Fibroblast of skin of left biceps (primary cell): Measurements from ENCODE around the gene NRL.

ENCODE experiments used
- DNase-seq, 2 experiments: peaks; one replicate each; pipeline ENCODE4 v3.0.0-alpha.2; 2013; ENCODE audit warnings: low read depth in 2 of 2

The NRL gene

DNA sequence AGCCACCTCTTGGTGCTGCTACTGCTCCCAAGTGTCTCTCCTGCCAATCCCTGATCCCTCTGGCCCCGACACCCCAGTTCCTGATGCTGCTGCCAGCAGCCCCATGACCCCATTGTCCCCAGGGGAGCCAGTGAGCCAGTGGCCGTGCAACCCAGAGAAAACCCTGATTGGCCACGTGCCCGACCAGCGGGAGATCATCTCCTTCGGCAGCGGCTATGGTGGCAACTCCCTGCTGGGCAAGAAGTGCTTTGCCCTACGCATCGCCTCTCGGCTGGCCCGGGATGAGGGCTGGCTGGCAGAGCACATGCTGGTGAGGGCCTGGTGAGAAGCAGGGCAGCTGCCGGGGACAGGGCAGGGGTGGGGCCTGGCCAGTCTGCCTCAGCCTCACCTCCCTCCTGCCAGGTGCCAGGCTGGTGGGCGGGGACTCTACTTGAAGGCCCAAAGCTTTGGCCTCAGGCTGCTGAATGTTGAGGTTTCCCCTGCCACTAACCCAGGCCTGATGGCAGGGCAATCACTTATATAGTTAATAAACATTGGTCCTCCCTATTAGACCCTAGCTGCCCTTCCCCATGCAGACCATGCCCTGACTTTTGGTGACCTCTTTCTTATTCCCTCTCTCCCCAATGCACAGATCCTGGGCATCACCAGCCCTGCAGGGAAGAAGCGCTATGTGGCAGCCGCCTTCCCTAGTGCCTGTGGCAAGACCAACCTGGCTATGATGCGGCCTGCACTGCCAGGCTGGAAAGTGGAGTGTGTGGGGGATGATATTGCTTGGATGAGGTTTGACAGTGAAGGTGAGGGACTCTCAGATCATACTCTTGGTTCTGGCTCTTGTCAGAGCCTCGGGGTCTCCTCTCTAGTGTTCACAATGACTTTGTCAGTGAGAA is 15.6 kb downstream of the NRL start:
- no peak for DNase-seq

DNA sequence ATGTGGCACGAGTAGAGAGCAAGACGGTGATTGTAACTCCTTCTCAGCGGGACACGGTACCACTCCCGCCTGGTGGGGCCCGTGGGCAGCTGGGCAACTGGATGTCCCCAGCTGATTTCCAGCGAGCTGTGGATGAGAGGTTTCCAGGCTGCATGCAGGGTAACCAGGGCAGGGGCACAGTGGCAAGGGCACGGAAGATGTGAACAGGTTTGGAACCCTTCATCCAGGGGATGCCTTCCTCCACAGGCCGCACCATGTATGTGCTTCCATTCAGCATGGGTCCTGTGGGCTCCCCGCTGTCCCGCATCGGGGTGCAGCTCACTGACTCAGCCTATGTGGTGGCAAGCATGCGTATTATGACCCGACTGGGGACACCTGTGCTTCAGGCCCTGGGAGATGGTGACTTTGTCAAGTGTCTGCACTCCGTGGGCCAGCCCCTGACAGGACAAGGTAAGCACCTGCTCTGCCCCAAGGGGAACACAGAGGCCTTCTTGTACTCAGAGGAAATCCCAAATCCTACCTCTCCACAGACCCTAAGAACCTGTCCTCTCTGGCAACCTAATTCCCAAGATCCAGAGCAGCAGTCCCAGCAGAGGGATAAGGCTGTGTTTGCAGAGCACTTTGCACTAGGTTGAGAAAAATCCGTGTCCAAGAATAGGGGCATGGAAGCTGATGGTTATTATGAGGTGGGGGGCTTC is 16.4 kb downstream of the NRL start:
- no peak for DNase-seq

DNA sequence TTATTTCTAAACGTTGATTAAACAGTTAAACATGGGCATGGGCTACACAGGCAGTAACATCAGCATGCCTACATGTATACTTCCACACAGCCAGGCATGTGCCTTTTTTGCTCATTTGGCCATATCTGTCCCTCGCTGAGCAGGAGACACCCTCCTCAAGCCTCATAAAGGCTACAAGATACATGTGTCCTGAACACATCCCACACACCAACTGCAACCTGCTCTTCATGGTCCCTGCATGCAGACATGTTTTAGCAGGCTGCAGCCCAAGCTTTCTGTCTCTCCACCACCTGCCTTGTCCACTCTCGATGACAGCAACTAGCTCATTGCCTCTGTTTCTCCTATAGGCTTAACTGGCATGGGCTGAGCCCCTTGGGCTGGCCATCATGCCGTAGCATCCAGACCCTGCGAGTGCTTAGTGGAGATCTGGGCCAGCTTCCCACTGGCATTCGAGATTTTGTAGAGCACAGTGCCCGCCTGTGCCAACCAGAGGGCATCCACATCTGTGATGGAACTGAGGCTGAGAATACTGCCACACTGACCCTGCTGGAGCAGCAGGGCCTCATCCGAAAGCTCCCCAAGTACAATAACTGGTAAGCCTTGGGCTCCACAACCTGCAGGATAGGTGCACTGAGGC is 18.1 kb downstream of the NRL start:
- no peak for DNase-seq

DNA sequence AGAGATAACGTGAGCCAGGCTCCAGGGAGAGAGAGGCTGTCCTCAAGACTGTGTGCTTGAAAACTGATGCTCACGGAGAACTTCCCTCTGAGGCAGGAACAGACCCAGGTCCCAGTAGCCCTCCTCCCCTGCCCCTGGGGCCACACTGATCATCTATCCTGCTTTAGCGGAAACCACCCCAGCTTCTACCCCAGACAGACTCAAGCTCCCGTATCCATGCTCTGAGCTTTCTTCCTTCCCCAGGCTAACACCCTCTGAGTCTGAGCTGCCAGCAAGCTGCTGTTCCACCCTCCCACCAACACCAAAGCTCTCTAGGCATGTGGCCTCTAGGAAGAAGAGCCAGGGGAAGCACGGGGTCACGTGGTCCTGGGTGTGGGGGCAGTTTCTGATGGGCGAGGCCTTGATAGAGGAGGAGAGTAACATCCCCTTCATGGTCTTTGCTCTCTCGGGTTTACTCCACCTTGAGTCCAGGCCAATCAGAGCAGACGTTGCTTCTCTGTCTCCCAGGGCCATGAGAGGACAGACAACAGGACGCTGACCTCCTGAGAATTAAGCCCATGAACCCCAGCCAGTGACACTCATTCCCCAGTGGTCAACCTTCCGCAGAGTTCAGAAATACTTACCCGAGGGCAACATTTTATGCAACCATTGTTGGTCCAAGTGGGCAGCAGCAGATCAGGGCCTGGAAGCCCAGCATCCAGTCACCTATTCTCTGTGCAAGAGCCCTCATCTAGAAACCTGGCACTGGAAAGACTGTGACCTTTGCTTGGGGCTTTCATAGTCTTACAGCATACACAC is 19.3 kb downstream of the NRL start:
- no peak for DNase-seq

DNA sequence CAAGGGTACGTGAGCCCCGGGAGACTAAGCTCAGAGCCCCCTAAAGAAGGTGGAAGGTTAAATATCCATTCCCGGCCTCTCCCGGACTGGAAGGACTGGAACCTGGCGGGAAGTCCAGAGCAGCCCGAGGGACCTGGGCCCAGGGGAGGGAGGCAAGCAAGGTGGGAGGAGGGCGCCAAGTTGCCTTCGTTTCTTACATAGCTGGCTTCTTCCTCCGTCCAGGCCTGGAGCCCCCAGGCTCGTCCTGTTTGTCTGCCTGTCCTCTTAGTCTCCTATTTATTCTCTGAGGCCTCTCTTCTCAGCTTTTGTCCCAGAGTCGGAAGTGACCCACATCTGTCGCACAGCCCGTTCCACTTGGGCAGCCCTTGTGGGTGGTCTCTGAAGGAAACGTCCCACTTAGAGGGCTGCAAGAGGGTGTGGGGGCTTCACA is 19.9 kb downstream of the NRL start:
- DNase-seq: no peak

DNA sequence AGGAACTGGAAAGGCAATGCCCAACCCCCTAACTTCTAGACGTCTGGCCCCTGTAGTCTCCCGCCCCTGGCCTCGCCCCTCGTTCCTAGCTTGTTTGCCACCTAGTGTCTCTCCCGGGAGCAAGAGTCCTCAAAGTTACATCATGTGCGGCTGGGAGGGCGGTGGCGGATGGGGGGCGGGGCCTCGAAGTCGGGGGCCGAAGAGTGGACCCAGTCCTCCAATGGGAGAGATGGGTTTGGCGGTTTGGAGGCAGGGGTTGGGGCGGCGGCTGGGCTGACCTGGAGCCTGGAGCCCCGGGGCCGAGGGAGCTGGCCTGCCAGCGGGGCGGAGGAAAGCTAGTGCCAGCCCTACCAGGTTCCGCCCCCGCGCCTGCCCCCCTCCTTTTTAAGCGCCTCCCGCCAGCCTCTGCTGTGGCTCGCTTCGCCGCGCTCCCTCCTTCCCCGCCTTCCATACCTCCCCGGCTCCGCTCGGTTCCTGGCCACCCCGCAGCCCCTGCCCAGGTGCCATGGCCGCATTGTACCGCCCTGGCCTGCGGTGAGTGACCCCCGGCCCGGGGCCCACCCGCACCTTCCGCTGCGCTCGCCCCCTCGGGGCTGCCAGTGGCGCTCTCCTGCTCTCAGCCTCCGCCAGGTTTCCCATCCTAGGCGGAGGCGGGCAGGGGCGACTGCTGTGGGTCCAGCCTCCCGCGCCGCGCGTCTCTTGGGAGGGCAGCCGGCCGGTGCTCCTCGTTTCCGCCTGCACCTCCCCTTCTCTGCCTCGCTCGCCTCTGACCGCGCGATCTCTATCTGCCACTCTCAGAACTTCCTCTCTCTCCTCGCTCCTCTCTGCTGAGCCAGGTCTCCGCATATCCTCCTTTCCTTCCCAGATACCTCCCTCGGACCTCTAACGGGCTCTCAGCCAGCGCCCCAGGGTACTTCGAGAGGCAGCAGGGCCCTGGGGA is 20.6 kb downstream of the NRL start, which contains the start of gene PCK2:
Gene PCK2, plus strand, starts transcription at position 411 of the 940 bp plus-strand sequence. Its CDS starts 95 bp downstream, at position 506.
- DNase-seq: peak; percentile 94

DNA sequence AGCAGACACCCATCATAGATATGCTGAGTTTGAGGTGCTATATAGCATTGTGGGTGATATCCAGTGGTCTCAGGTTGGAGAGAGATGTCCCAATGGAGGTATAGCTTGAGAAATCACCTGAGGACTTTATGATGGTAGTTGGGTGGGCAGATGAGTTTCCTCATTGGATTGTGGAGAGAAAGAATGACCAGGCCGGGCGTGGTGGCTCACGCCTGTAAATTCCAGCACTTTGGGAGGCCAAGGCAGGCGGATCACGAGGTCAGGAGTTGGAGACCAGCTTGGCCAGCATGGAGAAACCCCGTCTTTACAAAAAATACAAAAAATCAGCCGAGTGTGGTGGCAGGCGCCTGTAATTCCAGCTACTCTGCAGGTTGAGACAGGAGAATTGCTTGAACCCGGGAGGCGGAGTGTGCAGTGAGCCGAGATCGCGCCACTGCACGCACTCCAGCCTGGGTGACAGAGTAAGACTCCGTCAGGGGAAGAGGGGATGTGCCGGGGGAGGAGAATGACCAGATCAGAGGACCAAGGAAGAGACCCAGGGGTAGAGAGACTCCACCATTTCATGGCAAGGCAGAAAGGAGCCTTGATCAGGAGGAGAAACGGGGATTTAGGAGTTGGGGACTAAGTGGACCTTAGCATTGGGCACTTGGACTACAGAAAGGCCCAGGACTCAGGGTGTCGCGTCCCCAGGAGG is 21.4 kb downstream of the NRL start:
- no peak for DNase-seq

DNA sequence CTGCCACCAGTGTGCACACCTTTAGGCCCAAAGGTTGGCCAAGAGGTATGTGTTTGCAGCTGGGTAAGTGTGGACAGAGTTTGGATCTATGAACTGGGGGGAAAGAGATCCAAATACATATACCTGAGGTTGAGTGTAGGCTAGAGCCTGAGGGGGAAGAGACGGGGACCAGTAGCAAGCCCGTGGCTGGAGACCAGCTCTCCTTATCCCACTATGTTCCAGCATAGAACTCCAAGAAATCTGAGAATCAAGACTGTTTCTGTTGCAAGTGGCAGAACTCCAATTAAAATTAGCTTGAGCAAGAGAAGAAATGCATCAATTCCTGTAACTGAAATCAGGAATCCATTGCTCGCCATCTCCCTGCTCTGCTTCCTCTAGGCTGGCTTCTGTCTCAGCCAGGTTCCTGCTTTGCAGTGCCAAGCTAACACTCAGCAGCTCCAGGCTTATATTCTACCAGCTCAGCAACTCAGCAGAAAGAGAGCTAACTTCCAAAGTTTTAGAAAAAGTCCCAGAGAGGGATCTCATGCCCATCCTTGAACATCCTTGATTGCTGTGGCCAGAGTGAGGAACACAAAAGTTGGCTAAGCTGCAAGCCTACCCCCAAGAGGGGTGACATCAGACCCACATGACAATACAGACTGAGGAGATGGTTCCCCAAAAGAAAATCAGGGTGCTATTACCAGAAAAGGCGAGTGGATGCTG is 22.1 kb downstream of the NRL start:
- DNase-seq: no peak

DNA sequence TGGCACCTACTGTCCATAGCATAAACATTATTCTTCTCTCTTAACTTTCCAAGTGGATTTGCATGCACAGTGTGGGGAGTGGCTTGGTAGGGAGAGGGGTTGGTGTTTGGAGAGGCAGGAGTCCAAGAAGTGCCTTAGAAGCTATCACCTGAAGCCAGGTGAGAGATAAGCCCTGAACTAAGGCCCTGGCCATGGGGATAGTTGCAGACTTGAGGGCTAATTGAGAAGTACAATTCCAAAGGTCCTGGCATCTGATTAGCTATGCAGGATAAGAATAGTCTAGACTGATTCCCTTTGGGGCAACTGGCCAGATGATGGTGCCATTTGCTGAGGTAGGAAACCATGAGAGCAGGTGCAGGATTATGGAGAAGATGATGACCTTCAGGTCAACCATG is 22.6 kb downstream of the NRL start:
- DNase-seq: no peak

DNA sequence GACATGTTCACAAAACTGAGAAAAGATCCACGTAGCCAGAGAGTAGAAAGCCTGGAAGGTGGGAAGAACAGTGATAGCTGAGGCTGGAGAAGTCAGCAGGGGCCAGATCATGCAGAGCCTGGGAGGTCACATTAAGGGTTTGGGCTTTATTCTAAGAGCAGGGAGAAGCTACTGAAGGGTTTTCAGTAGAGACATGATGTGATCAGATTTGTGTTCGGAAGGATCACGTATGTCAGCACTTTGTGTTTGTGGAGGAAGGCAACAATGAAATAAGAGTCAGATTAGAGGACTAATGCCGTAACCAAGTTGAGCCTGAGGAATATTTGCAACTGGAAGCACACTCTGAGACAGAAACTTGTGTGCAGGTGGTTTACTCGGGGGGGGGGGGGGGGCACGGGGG is 24.9 kb downstream of the NRL start:
- DNase-seq: no peak

DNA sequence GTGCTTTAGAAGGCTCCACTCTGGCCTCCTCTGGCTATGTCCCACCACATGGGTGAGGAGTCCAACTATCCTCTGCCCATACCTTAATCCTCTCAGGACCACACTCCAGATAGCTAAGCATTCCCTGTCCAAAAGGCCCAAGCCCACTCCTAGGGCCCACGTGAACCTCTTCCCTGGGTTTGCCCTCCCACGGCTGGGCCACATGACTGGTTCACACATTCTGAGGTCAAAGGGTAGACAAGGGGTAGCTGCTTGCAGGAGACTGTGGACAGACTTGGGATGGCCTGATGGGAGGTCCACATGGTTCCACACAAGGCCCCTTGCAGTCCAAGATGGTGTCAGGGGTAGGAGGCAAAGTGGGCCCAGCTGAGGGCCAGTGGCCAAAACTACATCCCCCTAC is 26.7 kb downstream of the NRL start:
- DNase-seq: no peak

DNA sequence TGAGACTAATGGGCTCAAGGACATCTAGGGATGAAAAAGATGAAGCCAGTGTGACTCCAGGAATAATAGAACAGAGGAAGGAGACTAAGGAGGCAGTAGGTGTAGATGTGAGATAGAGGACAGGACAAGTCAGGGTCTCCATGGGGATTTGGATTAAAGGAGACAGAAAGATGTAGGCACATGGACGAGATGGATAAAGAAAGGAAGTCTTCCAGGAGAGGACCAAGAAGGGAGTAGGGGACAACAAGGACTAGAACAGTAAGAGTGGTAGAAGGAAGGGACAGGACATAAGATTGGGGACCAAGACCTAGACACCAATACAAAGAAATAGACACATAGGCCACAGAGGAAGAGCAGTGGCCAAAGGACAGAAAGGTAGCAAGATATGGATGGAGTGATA is 27.7 kb downstream of the NRL start:
- no peak for DNase-seq

DNA sequence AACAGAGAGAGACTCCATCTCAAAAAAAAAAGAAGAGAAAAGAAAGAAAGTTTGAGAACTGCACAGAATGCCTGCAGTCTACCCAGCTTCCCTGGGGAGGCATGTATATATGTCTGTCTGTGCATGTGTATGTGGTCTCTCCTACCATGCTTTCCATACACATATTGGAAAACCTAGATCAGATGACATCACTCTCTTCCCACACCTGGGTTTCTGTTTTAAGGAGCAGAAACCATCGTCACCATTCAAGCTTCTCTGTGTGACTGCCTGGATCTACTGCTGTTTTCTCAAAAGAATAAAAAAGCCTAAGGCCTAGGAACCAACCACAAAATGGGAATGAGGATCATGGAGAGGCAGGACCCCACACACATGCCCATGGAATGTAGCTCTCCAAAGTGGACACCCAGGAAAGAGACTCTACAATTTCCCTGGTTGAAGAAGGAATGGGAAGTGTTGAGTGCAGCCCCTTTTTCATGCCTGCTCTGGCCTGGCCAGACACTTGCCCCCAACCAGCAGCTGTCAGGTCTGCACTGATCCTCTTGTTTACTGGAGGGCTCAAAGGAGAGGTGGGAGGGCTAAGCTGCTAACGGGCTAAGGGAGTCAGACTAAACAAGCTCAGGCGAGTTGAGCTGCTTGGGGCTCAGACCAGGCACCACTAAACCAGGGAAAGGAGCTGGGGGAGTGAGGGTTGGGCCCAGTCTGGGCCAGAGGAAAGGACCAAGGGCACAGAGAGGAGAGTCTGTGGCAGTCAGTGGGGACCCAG is 28.4 kb downstream of the NRL start:
- DNase-seq: no peak

DNA sequence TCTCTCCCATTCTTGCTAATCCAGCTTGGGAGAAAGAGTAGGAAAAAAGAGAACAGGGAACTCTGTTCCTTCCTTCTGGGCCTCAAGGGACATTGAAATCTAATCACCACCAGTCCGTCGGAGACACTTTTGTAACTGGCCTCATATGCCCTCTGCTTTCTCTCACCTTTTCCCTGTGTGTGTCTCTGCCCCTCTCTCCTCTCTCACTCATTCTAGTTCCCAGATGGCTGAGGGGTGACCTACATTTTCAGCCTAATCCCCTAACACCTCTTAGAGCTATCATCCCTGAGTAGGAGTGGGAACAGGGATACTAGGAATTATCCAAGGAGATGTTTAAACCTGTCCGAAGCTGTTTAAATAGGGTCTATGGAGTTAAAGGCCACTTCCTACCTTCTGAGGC is 29.5 kb downstream of the NRL start:
- no peak for DNase-seq

DNA sequence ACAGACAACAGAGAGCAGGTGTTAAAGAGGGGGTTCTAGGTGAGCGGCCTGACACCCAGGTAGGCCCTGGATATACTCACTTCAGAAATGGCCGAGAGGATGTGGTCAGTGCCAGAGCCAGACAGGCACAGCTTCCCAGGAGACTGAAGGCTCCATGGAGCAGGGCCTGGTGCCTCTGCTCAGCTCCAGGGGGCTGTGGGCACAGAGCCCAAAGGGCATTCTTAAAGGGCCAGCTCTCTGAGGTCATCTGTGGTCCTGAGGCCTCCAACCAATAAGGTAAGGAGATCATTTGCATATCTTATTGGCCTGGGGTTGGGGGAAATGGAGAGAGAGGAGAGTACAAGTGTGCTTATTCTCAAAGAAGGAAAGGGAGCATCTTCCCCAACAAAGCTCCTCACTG is 30.3 kb downstream of the NRL start:
- no peak for DNase-seq

DNA sequence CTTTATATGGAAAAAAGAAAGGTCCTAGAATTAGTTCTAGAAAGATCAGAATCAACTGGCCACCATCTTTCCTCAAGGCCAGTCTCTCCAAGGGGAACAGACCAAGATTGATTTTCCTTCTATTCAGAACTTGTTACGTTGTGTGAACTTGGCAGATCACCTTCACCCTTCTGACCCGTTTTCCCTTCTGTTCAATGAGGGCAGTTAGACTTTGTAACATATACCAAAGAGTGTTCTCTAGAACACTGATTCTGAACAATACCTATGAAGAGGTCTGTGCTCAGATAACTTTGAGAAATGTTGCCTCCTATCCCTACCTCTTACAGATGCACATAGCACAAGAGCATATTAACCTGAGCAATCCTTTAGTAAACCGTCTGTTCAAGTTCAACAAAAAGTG is 31.3 kb downstream of the NRL start:
- no peak for DNase-seq

DNA sequence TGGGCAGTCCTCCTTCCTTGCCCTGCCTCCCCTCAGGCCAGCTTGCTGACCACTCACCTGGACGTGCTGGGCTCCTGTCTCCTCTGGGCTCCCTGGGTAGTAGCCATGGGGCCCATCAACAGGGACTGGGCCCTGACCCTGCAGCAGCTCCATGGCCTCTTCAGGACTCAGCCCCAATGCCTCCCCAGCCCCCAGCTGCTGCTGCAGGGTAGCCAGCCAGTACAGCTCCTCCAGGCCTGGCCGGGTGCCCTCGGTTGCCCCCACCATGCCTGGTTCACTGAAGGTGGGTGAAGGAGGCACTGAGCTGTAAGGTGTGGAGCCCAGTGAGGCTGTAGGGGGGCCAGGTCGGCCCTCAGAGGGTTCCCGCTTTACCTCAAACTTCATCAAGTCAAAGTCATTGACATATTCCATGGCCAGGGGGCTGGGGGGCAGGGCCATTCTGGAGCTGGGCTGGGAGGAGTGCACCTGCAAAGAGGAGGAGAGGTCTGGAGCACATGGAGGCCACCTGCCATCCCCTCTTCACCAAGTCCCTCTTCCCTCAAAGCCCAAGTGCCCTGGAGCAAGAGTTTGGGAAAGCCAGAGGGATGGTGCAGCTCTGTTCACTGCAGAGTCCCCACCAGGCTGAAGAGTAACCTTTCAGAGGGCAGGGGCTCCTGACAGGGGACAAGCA is 32.2 kb downstream of the NRL start:
- no peak for DNase-seq

DNA sequence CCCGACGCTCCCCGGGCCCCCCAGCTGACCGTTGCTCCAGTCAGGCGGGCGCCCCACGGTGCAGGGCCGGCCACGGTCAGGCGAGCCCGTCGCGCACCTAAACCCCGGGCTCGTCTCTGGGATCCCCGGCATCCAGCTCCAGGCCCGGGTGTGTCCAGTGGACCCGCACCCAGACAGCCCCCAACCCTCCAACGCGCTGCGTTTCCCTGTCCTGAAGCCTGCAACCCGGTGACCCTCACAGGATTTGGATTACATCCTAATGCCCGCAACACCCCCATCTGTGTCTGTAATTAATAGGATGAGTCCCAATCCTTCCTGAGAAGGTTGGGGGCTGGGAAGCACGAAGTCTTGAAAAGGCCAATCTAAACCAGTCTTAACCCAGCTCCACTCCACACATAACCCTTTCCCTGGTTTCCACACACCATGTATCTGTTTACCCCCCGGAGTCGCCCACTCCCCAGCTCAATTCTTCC is 33.0 kb downstream of the NRL start:
- no peak for DNase-seq
